HepG2 (cell line): Measurements from ENCODE around the gene OR1E1. TPM values are rescaled to one million over a fixed set of nuclear protein-coding genes. Genes with fewer than 3 reads are reported as not detected.

Experiments used
- ATAC-seq: fragments of 200-7000 bp; cut with Tn5 transposase; 3 replicates; pipeline ENCODE4 v1.9.1; 2020; ENCODE audit warnings: mild to moderate bottlenecking, moderate library complexity
- BruUV-seq: library from RNA; stranded (reverse); fragments of 400-500 nt; replicated peaks from 2 replicates; lab custom pipeline; 2021; lab: Mats Ljungman, UMichigan
- CTCF ChIA-PET: fragments of 300-600 bp; formaldehyde crosslinking; extraction: SDS; loops from one replicate; lab custom pipeline; 2021; ENCODE audit warnings: low total read pairs, inconsistent platforms, low intra/inter-chr PET ratio; lab: Yijun Ruan, JAX
- POLR2A ChIA-PET: fragments of 350-600 bp; sonication (Branson Sonifier 250); formaldehyde crosslinking; loops from one replicate; lab custom pipeline; 2020; ENCODE audit warnings: antibody characterized with exemption, inconsistent platforms; lab: Yijun Ruan, JAX
- DNase-seq: peaks from one replicate; pipeline ENCODE4 v3.0.0-alpha.2; 2015; ENCODE audit warnings: low spot score
- FAIRE-seq: peaks from 3 replicates; lab custom pipeline; 2011; peaks lifted over from hg19 to GRCh38; lab: Jason Lieb, UNC
- H2AFZ ChIP-seq: one replicate; pipeline ENCODE4 v1.6.1; 2011; ENCODE audit warnings: low read length, inconsistent platforms
- H3K27ac ChIP-seq: fragments of 300-600 bp; 3 replicates; pipeline ENCODE4 v1.8.0; 2011; ENCODE audit warnings: mixed run types, mild to moderate bottlenecking, mixed read lengths, low read length, inconsistent platforms; ENCODE audit not compliant: insufficient read depth; ENCODE audit errors: extremely low read length
- H3K27me3 ChIP-seq, 2 experiments: fragments of 200-600 bp in 1 of 2; 2 replicates in 1 of 2; 3 replicates in 1 of 2; pipeline versions ENCODE4 v1.6.0 to v1.8.0; 2011; ENCODE audit warnings: low read length in 2 of 2, mild to moderate bottlenecking in 2 of 2, moderate library complexity in 2 of 2, inconsistent platforms in 1 of 2; ENCODE audit not compliant: insufficient read depth in 2 of 2, control insufficient read depth in 1 of 2
- H3K36me3 ChIP-seq, 2 experiments: fragments of 200-600 bp in 1 of 2; replicated peaks in 1 of 2; 2 replicates in 1 of 2; 3 replicates in 1 of 2; pipeline versions ENCODE4 v1.5.1 to v1.8.0; 2011; ENCODE audit warnings: low read length in 2 of 2, inconsistent platforms in 1 of 2; ENCODE audit not compliant: insufficient read depth in 2 of 2, control insufficient read depth in 1 of 2
- H3K4me1 ChIP-seq: 2 replicates; pipeline ENCODE4 v1.5.1; 2012; ENCODE audit warnings: low read length, inconsistent platforms; ENCODE audit not compliant: insufficient read depth
- H3K4me2 ChIP-seq: 2 replicates; pipeline ENCODE4 v1.6.0; 2011; ENCODE audit warnings: low read depth, low read length, inconsistent platforms
- H3K4me3 ChIP-seq, 3 experiments: fragments of 200-600 bp in 1 of 3; sonication (generic), shearing (Covaris generic) in 1 of 3; replicated peaks in 1 of 3; 2 replicates each; pipeline ENCODE4 v1.5.1; 2011 to 2016; ENCODE audit warnings: low read length in 3 of 3, inconsistent platforms in 2 of 3, low read depth in 2 of 3, mild to moderate bottlenecking in 2 of 3, control low read depth in 1 of 3, mixed read lengths in 1 of 3; ENCODE audit not compliant: insufficient read depth in 1 of 3
- H3K79me2 ChIP-seq: one replicate; pipeline ENCODE4 v1.6.1; 2011; ENCODE audit warnings: low read length, inconsistent platforms; ENCODE audit not compliant: insufficient read depth
- H3K9ac ChIP-seq: 2 replicates; pipeline ENCODE4 v1.6.0; 2011; ENCODE audit warnings: mild to moderate bottlenecking, low read depth, low read length, inconsistent platforms; ENCODE audit not compliant: insufficient read depth
- H3K9me3 ChIP-seq: 2 replicates; pipeline ENCODE4 v1.5.1; 2012; ENCODE audit warnings: mild to moderate bottlenecking, low read length
- H4K20me1 ChIP-seq: 2 replicates; pipeline ENCODE4 v1.6.0; 2011; ENCODE audit warnings: inconsistent platforms, mild to moderate bottlenecking, low read length, moderate library complexity; ENCODE audit not compliant: insufficient read depth
- MAZ ChIP-seq, 2 experiments: sonication (generic) in 1 of 2; formaldehyde crosslinking in 1 of 2; IDR thresholded peaks; 2 replicates each; pipeline versions ENCODE4 v1.5.0 to v1.6.1; 2012 to 2020; ENCODE audit warnings: low read depth in 2 of 2, mild to moderate bottlenecking in 2 of 2, borderline replicate concordance in 1 of 2, improper control_type of control experiment in 1 of 2, low read length in 1 of 2, missing genetic modification reagents in 1 of 2, moderate library complexity in 1 of 2
- RXRA ChIP-seq: sonication (generic); formaldehyde crosslinking; IDR thresholded peaks from 2 replicates; pipeline ENCODE4 v1.5.1; 2020; ENCODE audit warnings: missing genetic modification reagents
- SOX5 ChIP-seq: IDR thresholded peaks from 2 replicates; pipeline ENCODE4 v1.6.1; 2016; ENCODE audit warnings: borderline replicate concordance
- TCF7L2 ChIP-seq: IDR thresholded peaks from 2 replicates; pipeline ENCODE4 v1.6.1; 2011; ENCODE audit warnings: mild to moderate bottlenecking, low read depth, low read length, moderate library complexity
- THAP8 ChIP-seq: sonication (generic); formaldehyde crosslinking; IDR thresholded peaks from 2 replicates; pipeline ENCODE4 v1.5.1; 2020; ENCODE audit warnings: missing genetic modification reagents, mild to moderate bottlenecking, borderline replicate concordance
- ZNF280B ChIP-seq: sonication (generic); formaldehyde crosslinking; IDR thresholded peaks from 2 replicates; pipeline ENCODE4 v1.5.0; 2020; ENCODE audit warnings: missing genetic modification reagents, mild to moderate bottlenecking, borderline replicate concordance
- ZNF672 ChIP-seq: sonication (generic); formaldehyde crosslinking; IDR thresholded peaks from 2 replicates; pipeline ENCODE4 v1.8.1; 2022; ENCODE audit warnings: missing genetic modification reagents
- WGBS: methylation state at CpG from one replicate; pipeline ENCODE4 v1.1.6; 2017; ENCODE audit warnings: low lambda C conversion rate; 5-methylcytosine and 5-hydroxymethylcytosine counted together
- in situ Hi-C: cut with HindIII; loops from 2 replicates; pipeline ENCODE4 v1.10.0; 2017; ENCODE audit warnings: low pct_unique_long_range_greater_than_20kb; ENCODE audit not compliant: extremely low pct_ligation_motif_present
- intact Hi-C: fragments of 100-400 bp; cut with micrococcal nuclease; formaldehyde crosslinking; loops from one replicate; pipeline ENCODE4 v1.10.0; 2022; ENCODE audit not compliant: unreplicated experiment
- polyA plus RNA-seq, 8 experiments: library from polyadenylated mRNA; depleted of rRNA in 3 of 8; stranded (reverse) in 7 of 8; unstranded in 1 of 8; fragments of >200 nt; fragmentation: Illumina TruSeq in 4 of 8; extraction: Trizol in 4 of 8; gene quantifications; 2 replicates each; pipeline versions ENCODE4 v1.2.1 to v1.2.3, GENCODE V29; 2011 to 2016; ENCODE audit warnings: low read depth in 4 of 8, missing spikeins in 1 of 8, mixed read lengths in 1 of 8; ENCODE audit not compliant: insufficient read depth in 1 of 8
- total RNA-seq, 5 experiments: library from RNA; depleted of rRNA; stranded (reverse); fragments of >200 nt; fragmentation: Illumina TruSeq; extraction: Trizol; gene quantifications; 2 replicates each; pipeline ENCODE4 v1.2.3, GENCODE V29; 2016; ENCODE audit warnings: low read depth in 1 of 5
- TF ChIP-seq, protein P1 (sequence below): sonication (generic); formaldehyde crosslinking; IDR thresholded peaks from 2 replicates; pipeline ENCODE4 v1.4.0; 2020; ENCODE audit warnings: missing genetic modification reagents
- TF ChIP-seq, protein P2 (sequence below), 2 experiments: sonication (generic) in 1 of 2; formaldehyde crosslinking in 1 of 2; IDR thresholded peaks; 2 replicates each; pipeline versions ENCODE4 v1.4.0 to v1.6.1; 2018 to 2020; ENCODE audit warnings: missing genetic modification reagents in 2 of 2, borderline replicate concordance in 1 of 2, low read depth in 1 of 2, mild to moderate bottlenecking in 1 of 2, missing biosample characterization in 1 of 2
- TF ChIP-seq, protein P3 (sequence below): sonication (generic); formaldehyde crosslinking; IDR thresholded peaks from 2 replicates; pipeline ENCODE4 v1.5.1; 2020; ENCODE audit warnings: mild to moderate bottlenecking, missing genetic modification reagents, moderate library complexity

OR1E1 gene
- total and polyA plus RNA-seq, 2 of the 13 experiments (the other 11 are each of a cell fraction or from before 2014, with no cell fraction given): not detected

GRCh38 chr17:3440451-3440850, 42.2 kb upstream of the OR1E1 start (continued):
- TF ChIP-seq, protein P1, sequence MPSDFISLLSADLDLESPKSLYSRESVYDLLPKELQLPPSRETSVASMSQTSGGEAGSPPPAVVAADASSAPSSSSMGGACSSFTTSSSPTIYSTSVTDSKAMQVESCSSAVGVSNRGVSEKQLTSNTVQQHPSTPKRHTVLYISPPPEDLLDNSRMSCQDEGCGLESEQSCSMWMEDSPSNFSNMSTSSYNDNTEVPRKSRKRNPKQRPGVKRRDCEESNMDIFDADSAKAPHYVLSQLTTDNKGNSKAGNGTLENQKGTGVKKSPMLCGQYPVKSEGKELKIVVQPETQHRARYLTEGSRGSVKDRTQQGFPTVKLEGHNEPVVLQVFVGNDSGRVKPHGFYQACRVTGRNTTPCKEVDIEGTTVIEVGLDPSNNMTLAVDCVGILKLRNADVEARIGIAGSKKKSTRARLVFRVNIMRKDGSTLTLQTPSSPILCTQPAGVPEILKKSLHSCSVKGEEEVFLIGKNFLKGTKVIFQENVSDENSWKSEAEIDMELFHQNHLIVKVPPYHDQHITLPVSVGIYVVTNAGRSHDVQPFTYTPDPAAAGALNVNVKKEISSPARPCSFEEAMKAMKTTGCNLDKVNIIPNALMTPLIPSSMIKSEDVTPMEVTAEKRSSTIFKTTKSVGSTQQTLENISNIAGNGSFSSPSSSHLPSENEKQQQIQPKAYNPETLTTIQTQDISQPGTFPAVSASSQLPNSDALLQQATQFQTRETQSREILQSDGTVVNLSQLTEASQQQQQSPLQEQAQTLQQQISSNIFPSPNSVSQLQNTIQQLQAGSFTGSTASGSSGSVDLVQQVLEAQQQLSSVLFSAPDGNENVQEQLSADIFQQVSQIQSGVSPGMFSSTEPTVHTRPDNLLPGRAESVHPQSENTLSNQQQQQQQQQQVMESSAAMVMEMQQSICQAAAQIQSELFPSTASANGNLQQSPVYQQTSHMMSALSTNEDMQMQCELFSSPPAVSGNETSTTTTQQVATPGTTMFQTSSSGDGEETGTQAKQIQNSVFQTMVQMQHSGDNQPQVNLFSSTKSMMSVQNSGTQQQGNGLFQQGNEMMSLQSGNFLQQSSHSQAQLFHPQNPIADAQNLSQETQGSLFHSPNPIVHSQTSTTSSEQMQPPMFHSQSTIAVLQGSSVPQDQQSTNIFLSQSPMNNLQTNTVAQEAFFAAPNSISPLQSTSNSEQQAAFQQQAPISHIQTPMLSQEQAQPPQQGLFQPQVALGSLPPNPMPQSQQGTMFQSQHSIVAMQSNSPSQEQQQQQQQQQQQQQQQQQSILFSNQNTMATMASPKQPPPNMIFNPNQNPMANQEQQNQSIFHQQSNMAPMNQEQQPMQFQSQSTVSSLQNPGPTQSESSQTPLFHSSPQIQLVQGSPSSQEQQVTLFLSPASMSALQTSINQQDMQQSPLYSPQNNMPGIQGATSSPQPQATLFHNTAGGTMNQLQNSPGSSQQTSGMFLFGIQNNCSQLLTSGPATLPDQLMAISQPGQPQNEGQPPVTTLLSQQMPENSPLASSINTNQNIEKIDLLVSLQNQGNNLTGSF (CRISPR knock-in tag): no peak
- TF ChIP-seq MAZ (IDR thresholded peaks at IDR 0.05; ENCODE audit: borderline replicate concordance, low read depth, low read length) (no peak), MAZ (CRISPR knock-in tag; IDR thresholded peaks at IDR 0.05; ENCODE audit: low read depth) (no peak), ZNF672 (CRISPR knock-in tag) (no peak), SOX5 (CRISPR knock-in tag) (no peak), TCF7L2 (no peak), THAP8 (CRISPR knock-in tag) (no peak)
- TF ChIP-seq, all 625 proteins: peak for 0

DNA sequence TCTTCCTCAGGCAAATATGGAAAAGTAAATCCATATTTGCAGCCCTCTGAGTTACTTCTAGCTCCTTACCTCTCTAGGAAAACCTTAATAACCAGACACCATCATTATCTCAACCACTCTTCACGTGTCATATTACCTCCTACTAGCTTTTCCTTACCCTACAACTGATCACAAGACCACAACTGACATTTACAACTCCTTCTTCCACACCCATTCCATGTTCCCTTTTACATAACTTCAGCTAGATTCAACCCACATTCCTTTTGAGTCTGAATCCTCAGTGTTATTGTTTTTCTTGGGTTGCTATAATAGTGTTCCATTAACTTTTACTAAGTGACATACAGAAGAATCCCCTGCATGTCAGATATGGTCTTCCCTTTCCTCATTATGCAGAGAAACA, 40.2 kb upstream of the OR1E1 start:
- POLR2A ChIA-PET: no interaction called here
- in situ Hi-C loops: no loop called here
- TF ChIP-seq RXRA (no peak), ZNF280B (CRISPR knock-in tag) (no peak)
- TF ChIP-seq, protein P2, sequence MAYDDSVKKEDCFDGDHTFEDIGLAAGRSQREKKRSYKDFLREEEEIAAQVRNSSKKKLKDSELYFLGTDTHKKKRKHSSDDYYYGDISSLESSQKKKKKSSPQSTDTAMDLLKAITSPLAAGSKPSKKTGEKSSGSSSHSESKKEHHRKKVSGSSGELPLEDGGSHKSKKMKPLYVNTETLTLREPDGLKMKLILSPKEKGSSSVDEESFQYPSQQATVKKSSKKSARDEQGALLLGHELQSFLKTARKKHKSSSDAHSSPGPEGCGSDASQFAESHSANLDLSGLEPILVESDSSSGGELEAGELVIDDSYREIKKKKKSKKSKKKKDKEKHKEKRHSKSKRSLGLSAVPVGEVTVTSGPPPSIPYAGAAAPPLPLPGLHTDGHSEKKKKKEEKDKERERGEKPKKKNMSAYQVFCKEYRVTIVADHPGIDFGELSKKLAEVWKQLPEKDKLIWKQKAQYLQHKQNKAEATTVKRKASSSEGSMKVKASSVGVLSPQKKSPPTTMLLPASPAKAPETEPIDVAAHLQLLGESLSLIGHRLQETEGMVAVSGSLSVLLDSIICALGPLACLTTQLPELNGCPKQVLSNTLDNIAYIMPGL (CRISPR knock-in tag; IDR thresholded peaks at IDR 0.05; ENCODE audit: borderline replicate concordance in 1 of 2, low read depth in 1 of 2): no peak
- TF ChIP-seq, protein P3, sequence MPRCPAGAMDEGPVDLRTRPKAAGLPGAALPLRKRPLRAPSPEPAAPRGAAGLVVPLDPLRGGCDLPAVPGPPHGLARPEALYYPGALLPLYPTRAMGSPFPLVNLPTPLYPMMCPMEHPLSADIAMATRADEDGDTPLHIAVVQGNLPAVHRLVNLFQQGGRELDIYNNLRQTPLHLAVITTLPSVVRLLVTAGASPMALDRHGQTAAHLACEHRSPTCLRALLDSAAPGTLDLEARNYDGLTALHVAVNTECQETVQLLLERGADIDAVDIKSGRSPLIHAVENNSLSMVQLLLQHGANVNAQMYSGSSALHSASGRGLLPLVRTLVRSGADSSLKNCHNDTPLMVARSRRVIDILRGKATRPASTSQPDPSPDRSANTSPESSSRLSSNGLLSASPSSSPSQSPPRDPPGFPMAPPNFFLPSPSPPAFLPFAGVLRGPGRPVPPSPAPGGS (CRISPR knock-in tag): no peak

More for the DNA sequence above, 40.2 kb upstream of the OR1E1 start:
- 0% methylated on average over 1 of the region's 1 CpG for WGBS
- ATAC-seq (no peak), DNase-seq (no peak), FAIRE-seq (no peak)
- no peak overlapping the region for H3K4me2 ChIP-seq
- H3K27ac ChIP-seq: no peak overlapping the region
- no peaks in the 10 kb centered on the region for H3K27me3 ChIP-seq
- H3K4me1 ChIP-seq: no peaks in the 10 kb centered on the region
- no peak overlapping the region for H2AFZ ChIP-seq
- no peaks in the 10 kb centered on the region for H3K79me2 ChIP-seq
- no peaks in the 10 kb centered on the region; the same call in 1 of the 2 replicates for H4K20me1 ChIP-seq
- H3K4me3 ChIP-seq: no peak overlapping the region
- BruUV-seq: no TSS peak
- H3K36me3 ChIP-seq: no peaks in the 10 kb centered on the region
- CTCF ChIA-PET: no interaction called here
- no peak overlapping the region for H3K9ac ChIP-seq
- intact Hi-C loops: no loop called here
- no peaks in the 10 kb centered on the region for H3K9me3 ChIP-seq
